GM19023 (cell line): ENCODE results near the gene DAB2IP.

ENCODE experiments used
- ATAC-seq: cut with Tn5 transposase; IDR thresholded peaks from one replicate; pipeline ENCODE4 v1.9.1; 2021; ENCODE audit warnings: mild to moderate bottlenecking, moderate library complexity; ENCODE audit not compliant: unreplicated experiment

DAB2IP gene

GRCh38 chr9:121755581-121755980 lies 104.1 kb downstream of the DAB2IP start:
- no peak for ATAC-seq

GRCh38 chr9:121756474-121757280 lies 105.2 kb downstream of the DAB2IP start:
- ATAC-seq, result no peak

DNA sequence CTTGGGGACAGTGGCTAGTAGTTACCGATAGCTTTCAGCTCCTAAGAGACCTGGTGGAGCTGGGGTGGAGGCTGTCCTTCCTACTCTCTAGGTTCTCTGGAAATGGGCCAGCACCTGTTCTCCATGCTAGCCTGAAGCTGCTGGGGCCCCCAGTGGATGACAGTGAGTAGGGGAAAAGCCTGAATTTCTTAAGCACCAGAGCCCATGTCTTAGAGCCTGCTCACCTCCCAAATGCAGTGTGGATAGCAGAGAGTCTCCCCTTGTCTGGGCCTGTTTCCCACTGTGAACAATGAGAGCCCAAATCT lies 105.8 kb downstream of the DAB2IP start:
- no peak for ATAC-seq

DNA sequence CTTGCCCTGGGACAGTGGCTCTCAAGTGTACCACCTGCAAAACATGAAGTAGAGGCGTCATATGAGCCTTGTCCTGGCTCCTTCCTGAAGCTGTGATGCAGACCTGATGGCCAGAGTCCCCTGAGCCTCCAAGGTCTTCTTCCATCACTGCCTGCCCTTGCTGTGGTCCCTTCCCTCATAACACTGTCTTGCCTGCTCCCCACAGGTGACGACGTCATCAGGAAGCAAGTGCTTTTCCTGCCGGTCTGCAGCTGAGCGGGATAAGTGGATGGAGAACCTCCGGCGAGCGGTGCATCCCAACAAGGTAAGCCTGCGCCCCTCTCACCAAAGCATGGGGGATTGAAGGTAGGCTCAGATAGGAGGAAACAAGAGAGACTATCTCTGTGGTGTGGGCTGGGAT lies 107.3 kb downstream of the DAB2IP start:
- no peak for ATAC-seq

DNA sequence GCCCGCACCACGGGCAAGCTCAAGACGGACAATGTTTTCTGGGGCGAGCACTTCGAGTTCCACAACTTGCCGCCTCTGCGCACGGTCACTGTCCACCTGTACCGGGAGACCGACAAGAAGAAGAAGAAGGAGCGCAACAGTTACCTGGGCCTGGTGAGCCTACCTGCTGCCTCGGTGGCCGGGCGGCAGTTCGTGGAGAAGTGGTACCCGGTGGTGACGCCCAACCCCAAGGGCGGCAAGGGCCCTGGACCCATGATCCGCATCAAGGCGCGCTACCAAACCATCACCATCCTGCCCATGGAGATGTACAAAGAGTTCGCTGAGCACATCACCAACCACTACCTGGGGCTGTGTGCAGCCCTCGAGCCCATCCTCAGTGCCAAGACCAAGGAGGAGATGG lies 108.6 kb downstream of the DAB2IP start:
- no peak for ATAC-seq

DNA sequence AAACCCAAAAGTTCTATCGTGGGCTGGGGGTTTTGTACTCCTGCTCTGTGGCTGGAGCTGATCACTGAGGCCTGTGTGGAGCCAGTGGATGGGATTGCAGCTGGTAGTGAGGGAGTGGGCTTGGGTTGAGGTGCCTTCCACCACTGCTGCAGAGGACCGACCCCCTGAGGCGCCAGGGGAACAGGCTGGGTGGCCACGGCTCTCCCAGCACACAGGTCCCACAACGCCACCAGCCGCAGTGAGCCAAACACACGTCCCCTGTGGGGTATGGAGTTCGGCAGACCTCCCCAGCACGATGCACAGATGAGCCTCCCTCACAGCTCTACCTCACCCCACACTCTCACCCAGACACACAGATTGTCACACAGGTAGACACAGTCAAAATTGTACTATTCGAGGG lies 109.1 kb downstream of the DAB2IP start:
- ATAC-seq, result no peak

- no peak for ATAC-seq
These were observed 111.7 kb downstream of the DAB2IP start for GRCh38 chr9:121763131-121763530.

DNA sequence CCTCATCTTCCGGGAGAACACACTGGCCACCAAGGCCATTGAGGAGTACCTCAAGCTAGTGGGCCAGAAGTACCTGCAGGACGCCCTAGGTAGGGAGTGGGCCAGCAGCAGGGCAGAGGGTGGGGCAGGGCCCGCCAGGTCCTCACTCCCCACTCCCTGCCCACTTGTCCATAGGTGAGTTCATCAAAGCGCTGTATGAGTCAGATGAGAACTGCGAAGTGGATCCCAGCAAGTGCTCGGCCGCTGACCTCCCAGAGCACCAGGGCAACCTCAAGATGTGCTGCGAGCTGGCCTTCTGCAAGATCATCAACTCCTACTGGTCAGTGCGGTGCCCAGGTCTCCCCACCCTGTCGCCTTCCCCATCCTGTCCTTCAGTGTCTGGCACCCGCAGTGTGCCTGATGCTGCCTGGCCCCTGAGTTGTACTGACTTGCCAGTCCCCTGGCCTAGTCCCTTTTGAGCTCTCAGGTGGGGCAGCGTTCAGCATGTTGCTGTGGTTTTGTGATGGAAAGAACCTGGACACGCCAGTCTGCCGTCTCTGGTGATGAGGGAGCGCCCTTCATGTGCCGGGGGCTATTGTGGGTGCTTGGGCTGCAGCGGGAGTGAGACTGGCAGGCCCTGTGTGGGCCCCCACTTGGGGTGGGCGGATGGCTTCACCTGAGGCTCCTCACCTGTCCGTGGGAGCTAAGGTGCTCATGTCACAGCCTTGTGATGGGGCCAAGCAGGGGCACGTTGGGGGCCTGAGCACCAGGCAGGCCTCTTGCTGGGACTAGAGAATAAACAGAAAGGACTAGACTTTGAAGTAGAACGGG lies 112.3 kb downstream of the DAB2IP start:
- no peak for ATAC-seq

DNA sequence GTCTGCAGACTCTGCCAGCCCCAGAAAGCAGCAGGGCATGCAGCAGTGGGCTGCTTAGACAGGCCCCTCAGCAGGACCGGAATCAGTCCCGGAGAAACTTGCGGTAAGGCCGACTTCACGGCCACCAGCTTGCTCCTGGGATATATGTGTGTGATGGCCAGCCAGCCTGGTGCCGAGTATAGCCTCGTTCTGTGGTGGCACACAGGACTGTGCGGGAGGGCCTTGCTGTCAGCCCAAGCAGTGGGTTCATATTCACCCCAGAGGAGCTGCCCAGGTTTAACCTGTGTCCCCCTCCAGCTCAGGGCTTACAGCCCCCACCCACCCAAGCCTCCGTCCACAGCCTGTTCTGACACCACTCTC lies 112.9 kb downstream of the DAB2IP start:
- ATAC-seq, result no peak

DNA sequence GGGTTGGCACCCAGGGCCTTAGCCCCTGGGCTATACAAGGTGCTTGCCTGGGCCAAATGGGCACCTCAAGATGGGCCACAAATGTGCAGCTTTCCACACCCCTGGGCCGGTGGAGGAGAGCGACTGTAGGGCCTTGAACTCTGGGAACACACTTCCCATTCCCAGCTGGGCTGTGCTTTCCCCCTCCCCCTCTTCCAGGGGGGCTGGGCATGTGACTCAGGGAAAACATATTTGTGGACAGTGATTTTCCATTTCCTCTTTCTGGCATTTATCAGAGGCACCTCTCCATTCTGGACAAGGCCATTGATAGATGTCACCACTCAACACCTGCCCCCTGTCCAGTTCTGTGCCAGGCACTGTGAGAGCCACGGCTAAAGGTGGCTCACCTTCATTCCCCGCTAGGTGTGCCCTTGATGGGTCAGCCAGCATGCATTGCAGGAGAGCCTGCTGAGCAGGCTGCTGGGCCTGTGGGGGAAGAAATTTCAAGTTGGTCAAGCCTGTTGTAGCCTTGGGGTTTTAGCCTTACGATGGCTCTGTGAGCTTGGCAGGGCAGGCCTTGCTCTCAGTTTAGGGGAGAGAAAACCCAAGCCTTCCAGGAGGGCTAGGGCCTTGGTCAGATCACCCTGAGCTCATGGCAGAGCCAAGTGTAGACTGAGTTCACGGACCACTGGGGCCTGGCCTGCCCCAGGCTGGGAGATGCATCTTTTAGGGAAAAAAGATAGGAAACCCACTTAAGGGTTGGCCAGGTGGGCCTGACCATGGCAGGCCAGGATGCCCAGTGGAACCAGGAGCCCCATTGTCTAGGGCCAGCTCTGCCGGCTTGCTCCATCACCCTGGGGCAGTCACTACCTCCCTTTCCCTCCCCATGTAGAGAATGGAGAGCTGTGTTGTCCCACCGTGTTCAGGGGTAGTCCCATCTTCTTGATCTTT lies 113.9 kb downstream of the DAB2IP start:
- no peak for ATAC-seq

- no peak for ATAC-seq
These were observed 114.7 kb downstream of the DAB2IP start for GRCh38 chr9:121766081-121766683.

DNA sequence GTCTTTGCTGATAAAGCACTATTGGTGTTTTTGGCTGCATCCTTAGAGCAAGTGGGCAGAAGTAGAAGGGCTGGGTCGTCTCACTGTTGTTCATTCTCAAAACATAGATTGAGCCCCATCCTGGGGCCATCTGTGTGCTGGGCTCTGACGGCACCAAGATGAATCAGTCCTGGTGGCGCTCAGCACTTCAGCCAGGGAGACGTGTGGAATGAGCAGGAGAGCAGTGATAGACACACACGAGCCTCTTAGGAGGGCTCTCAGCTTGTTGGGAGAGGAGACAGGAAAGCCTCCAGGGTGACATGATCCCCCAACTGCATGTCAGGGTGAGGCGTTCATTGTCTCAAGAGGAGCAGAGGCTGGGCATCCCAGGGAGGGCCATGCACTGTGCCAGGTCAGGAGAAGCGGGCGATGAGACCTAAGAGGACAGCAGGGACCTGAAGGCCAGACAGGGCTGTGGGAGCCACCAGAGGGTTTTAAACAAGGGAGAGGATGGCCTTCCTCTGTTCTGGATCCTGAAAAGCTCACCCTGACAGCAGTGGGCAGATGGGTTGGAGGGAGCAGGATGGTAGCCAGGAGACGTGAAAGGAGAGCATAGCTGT lies 115.8 kb downstream of the DAB2IP start:
- ATAC-seq, result no peak

DNA sequence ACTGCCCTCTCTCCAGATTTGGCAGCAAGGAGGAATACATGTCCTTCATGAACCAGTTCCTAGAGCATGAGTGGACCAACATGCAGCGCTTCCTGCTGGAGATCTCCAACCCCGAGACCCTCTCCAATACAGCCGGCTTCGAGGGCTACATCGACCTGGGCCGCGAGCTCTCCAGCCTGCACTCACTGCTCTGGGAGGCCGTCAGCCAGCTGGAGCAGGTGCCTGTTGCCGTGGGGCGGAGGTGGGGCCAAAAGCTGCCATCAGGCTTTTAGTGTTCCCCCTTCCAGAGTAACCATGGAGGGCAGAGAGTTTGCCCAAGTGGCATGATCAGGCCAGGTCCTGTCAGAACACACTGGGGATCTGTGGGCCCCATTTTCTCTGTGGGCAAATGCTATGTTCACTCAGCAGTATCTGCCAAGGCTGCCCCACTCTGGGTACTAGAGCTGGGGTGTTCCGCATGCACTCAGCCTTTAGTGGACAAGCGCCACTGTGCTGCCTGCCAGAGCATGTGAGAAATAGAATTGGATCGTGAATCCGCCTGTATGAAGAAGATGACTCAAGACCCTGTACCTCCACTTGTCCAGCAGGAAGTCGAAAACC lies 117.1 kb downstream of the DAB2IP start:
- no peak for ATAC-seq

DNA sequence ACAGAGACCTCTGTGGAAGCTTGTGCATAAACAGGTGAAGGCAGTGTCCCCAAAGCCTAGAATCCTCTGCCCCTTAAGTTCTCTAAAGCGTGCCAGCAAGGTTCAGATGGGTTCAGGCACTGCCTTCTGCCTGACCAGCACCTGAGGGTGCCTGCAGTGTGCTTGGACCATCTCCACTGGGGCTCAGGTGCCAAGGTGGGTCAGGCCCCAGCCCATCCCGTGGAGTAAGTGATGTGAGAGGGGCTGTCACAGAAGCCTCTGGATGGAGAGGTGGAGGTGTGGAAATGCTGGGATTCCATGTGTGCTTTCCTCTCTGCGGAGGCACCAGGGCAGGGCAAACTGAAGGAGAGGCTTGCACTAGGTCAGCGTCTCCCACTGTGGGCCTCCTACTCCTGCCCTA lies 118.5 kb downstream of the DAB2IP start:
- no peak for ATAC-seq

GRCh38 chr9:121770415-121771273 lies 119.2 kb downstream of the DAB2IP start:
- ATAC-seq, result no peak

DNA sequence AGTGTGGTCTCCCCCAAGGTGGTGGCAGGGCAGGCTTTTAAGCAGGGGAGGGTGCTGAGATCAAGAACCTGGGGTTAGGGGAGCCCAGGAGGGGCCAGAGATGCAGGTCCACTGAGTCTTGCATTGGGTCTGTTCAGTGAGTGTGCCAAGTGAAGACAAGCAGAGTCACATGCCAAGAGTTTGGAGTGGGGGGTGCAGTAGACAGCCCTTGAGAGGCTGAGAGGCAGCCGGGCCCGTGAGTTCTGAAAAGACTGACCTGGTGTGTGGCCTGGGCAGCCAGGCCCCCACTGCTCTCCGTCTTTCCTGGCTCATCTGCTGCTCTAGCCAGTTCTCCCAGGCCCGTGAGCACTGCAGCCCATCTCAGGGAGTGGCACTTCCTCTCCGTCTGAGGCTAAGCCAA lies 120.0 kb downstream of the DAB2IP start:
- ATAC-seq, result no peak

DNA sequence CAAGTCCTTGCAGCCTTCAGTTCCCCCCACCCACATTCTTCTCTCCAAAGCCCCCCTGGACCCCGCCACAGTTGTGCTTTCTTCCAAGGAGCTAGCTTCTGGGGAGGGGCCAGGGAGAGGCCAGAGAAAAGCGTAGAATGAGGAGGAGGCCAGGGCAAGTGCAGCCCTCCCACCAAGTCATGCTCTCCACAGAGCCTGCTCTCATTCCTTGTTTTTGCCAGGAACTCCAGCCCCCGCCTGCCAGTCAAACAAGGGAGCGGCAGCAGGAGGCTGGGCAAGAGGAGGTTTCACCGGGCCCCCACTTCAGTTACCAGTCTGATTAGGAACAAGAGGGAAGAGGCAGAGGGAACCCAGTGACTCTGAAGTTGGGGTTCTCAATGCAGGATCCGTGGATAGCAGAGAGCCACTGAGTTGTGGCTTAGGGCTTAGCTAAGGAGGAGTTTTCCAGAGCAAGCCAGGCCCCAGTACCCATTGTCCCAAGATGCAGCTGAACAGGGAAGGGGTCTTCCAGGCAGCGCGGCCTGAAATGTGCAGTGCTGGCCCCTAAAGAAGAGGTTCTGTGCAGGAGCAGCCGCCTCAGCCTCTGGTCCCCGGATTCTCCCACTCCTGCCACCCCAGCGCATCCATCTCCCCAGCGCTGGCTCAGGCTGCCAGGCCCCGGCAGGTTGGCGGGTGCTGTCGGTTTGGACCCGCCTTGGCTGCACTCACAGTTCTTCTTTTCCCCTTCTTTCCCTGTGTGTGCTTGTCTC lies 120.6 kb downstream of the DAB2IP start:
- ATAC-seq, result no peak

DNA sequence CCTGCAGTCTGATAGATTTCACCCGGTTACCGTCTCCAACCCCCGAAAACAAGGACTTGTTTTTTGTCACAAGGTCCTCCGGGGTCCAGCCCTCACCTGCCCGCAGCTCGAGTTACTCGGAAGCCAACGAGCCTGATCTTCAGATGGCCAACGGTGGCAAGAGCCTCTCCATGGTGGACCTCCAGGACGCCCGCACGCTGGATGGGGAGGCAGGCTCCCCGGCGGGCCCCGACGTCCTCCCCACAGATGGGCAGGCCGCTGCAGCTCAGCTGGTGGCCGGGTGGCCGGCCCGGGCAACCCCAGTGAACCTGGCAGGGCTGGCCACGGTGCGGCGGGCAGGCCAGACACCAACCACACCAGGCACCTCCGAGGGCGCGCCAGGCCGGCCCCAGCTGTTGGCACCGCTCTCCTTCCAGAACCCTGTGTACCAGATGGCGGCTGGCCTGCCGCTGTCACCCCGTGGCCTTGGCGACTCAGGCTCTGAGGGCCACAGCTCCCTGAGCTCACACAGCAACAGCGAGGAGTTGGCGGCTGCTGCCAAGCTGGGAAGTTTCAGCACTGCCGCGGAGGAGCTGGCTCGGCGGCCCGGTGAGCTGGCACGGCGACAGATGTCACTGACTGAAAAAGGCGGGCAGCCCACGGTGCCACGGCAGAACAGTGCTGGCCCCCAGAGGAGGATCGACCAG lies 121.3 kb downstream of the DAB2IP start:
- ATAC-seq, result no peak
